PC-9 (cell line): Measurements from ENCODE around the gene METTL9. TPM values are rescaled to one million over a fixed set of nuclear protein-coding genes. Genes with fewer than 3 reads are reported as not detected.

ENCODE experiments used
- BruUV-seq: library from RNA; stranded (reverse); fragments of 400-500 nt; replicated peaks from 2 replicates; lab custom pipeline; 2021; lab: Mats Ljungman, UMichigan
- CTCF ChIA-PET: fragments of 300-600 bp; sonication (Branson Sonifier 250); formaldehyde crosslinking; loops from one replicate; lab custom pipeline; 2022; ENCODE audit warnings: antibody characterized with exemption; lab: Charles Lee
- POLR2A ChIA-PET: fragments of 300-600 bp; sonication (Branson Sonifier 250); formaldehyde crosslinking; loops from one replicate; lab custom pipeline; 2022; ENCODE audit warnings: antibody characterized with exemption; ENCODE audit not compliant: unreplicated experiment; lab: Charles Lee
- DNase-seq, 2 experiments: peaks; one replicate each; pipeline versions ENCODE4 v3.0.0 to v3.0.0-alpha.2; 2015 to 2022; ENCODE audit warnings: mixed read lengths in 1 of 2
- H2AFZ ChIP-seq: fragments of 200-600 bp; sonication (generic); 2 replicates; pipeline ENCODE4 v1.8.1; 2017; ENCODE audit warnings: antibody characterized with exemption
- H3F3A ChIP-seq: fragments of 200-600 bp; sonication (generic); 2 replicates; pipeline ENCODE4 v1.8.1; 2017; ENCODE audit warnings: antibody characterized with exemption, mild to moderate bottlenecking, low read depth; ENCODE audit not compliant: insufficient read depth
- H3K27ac ChIP-seq: fragments of 200-600 bp; sonication (generic); 2 replicates; pipeline ENCODE4 v1.6.1; 2016; ENCODE audit warnings: mixed run types
- H3K27me3 ChIP-seq: fragments of 200-600 bp; sonication (generic); 2 replicates; pipeline ENCODE4 v1.6.1; 2016; ENCODE audit warnings: low read depth, mixed run types; ENCODE audit not compliant: insufficient read depth
- H3K36me3 ChIP-seq: fragments of 200-600 bp; sonication (generic); 2 replicates; pipeline ENCODE4 v1.6.1; 2016; ENCODE audit warnings: low read depth, mixed run types
- H3K4me1 ChIP-seq: fragments of 200-600 bp; sonication (generic); replicated peaks from 2 replicates; pipeline ENCODE4 v1.6.1; 2016; ENCODE audit warnings: mixed run types; ENCODE audit not compliant: insufficient read depth
- H3K4me2 ChIP-seq: fragments of 200-600 bp; sonication (generic); 2 replicates; pipeline ENCODE4 v1.6.1; 2017; ENCODE audit warnings: mixed run types
- H3K4me3 ChIP-seq: fragments of 200-600 bp; sonication (generic); 2 replicates; pipeline ENCODE4 v1.6.1; 2016; ENCODE audit warnings: mixed run types
- H3K79me2 ChIP-seq: fragments of 200-600 bp; sonication (generic); 2 replicates; pipeline ENCODE4 v1.6.1; 2017; ENCODE audit warnings: low read depth, mixed run types
- H3K9me2 ChIP-seq: fragments of 200-600 bp; sonication (generic); 2 replicates; pipeline ENCODE4 v1.8.1; 2017; ENCODE audit warnings: mild to moderate bottlenecking; ENCODE audit not compliant: insufficient read depth
- H3K9me3 ChIP-seq: fragments of 200-600 bp; sonication (generic); 2 replicates; pipeline ENCODE4 v1.8.1; 2016; ENCODE audit warnings: low read depth; ENCODE audit not compliant: insufficient read depth
- H4K20me1 ChIP-seq: fragments of 200-600 bp; sonication (generic); 2 replicates; pipeline ENCODE4 v1.8.1; 2017; ENCODE audit not compliant: insufficient read depth
- EZH2 ChIP-seq: fragments of 200-600 bp; sonication (generic); IDR thresholded peaks from 2 replicates; pipeline ENCODE4 v1.8.0; 2017; ENCODE audit warnings: antibody characterized with exemption, low read depth
- intact Hi-C: fragments of 100-400 bp; cut with micrococcal nuclease; formaldehyde crosslinking; loops from one replicate; pipeline ENCODE4 v1.10.0; 2022; ENCODE audit not compliant: unreplicated experiment
- total RNA-seq: library from RNA; stranded (reverse); gene quantifications from 2 replicates; pipeline ENCODE4 v1.2.3, GENCODE V29; 2021
- TF ChIP-seq, protein P1 (sequence below): fragments of 200-600 bp; sonication (generic); conservative IDR thresholded peaks from 2 replicates; pipeline ENCODE4 v1.6.1; 2017; ENCODE audit warnings: mixed run types, antibody characterized with exemption, mild to moderate bottlenecking, moderate library complexity

METTL9 gene
- total RNA-seq, 1 experiment from 2014 or later = 136 TPM

- CTCF ChIA-PET = interaction anchor here (0.6 kb wide), 1 partner anchor 428 kb away, joined by 3 read pairs; no protein-coding TSS in a partner anchor
- no TSS peak for BruUV-seq
Measured at GRCh38 chr16:21651515-21651914, 52.1 kb downstream of the METTL9 start.

GRCh38 chr16:21652453-21652852, 53.1 kb downstream of the METTL9 start, which contains the start of gene IGSF6:
TSS of gene IGSF6 (minus strand) at chr16:21652608. CDS start at chr16:21652598, 10 bp downstream.
- CTCF ChIA-PET = no interaction called here
- Histone ChIP-seq H4K20me1 (no peaks in the 10 kb centered on the region), H3K9me3 (no peaks in the 10 kb centered on the region), H3F3A (peaks cover 29% of the 10 kb centered on the region; the same call in 1 of the 2 replicates), H3K4me1 (no peaks in the 10 kb centered on the region), H2AFZ (no peak within 1 kb of the TSS), H3K27ac (no peak within 1 kb of the TSS), H3K9me2 (no peaks in the 10 kb centered on the region), H3K36me3 (no peaks in the 10 kb centered on the region; the same call in 1 of the 2 replicates), H3K79me2 (peaks cover 15% of the 10 kb centered on the region; the same call in 1 of the 2 replicates), H3K4me2 (no peak within 1 kb of the TSS), H3K27me3 (no peaks in the 10 kb centered on the region), H3K4me3 (no peak within 1 kb of the TSS)
- no TSS peak for BruUV-seq
- DNase-seq = no peak
- intact Hi-C loops = no loop called here
- POLR2A ChIA-PET = no interaction called here
- no peak for TF ChIP-seq EZH2
- TF ChIP-seq, protein P1, sequence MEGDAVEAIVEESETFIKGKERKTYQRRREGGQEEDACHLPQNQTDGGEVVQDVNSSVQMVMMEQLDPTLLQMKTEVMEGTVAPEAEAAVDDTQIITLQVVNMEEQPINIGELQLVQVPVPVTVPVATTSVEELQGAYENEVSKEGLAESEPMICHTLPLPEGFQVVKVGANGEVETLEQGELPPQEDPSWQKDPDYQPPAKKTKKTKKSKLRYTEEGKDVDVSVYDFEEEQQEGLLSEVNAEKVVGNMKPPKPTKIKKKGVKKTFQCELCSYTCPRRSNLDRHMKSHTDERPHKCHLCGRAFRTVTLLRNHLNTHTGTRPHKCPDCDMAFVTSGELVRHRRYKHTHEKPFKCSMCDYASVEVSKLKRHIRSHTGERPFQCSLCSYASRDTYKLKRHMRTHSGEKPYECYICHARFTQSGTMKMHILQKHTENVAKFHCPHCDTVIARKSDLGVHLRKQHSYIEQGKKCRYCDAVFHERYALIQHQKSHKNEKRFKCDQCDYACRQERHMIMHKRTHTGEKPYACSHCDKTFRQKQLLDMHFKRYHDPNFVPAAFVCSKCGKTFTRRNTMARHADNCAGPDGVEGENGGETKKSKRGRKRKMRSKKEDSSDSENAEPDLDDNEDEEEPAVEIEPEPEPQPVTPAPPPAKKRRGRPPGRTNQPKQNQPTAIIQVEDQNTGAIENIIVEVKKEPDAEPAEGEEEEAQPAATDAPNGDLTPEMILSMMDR = no peak

More at GRCh38 chr16:21651515-21651914, 52.1 kb downstream of the METTL9 start:
- no peak for DNase-seq
- intact Hi-C loops = no loop called here
- Histone ChIP-seq H3K79me2 (peaks cover 23% of the 10 kb centered on the region; the same call in 1 of the 2 replicates), H3K4me1 (no peaks in the 10 kb centered on the region), H4K20me1 (no peaks in the 10 kb centered on the region; the same call in 1 of the 2 replicates), H3K4me2 (no peak overlapping the region), H3F3A (peaks cover 24% of the 10 kb centered on the region; the same call in 1 of the 2 replicates), H3K27me3 (no peaks in the 10 kb centered on the region), H3K27ac (no peak overlapping the region), H3K36me3 (peaks cover 7% of the 10 kb centered on the region; the same call in 1 of the 2 replicates), H2AFZ (no peak overlapping the region), H3K9me2 (no peaks in the 10 kb centered on the region), H3K9me3 (no peaks in the 10 kb centered on the region), H3K4me3 (no peak overlapping the region)
- TF ChIP-seq EZH2 = no peak
- TF ChIP-seq, protein P1 = no peak
- POLR2A ChIA-PET = interaction anchor here (0.6 kb wide), 1 partner anchor 348 kb away, joined by 3 read pairs; no protein-coding TSS in a partner anchor

- Histone ChIP-seq H2AFZ (no peak overlapping the region), H3K4me1 (no peaks in the 10 kb centered on the region), H3K9me2 (no peaks in the 10 kb centered on the region), H3K79me2 (peaks cover 9% of the 10 kb centered on the region; the same call in 1 of the 2 replicates), H3K4me2 (no peak overlapping the region), H3K27ac (no peak overlapping the region), H3K36me3 (no peaks in the 10 kb centered on the region), H3K9me3 (no peaks in the 10 kb centered on the region), H4K20me1 (no peaks in the 10 kb centered on the region), H3K4me3 (no peak overlapping the region), H3K27me3 (no peaks in the 10 kb centered on the region), H3F3A (peaks cover 26% of the 10 kb centered on the region; the same call in 1 of the 2 replicates)
- POLR2A ChIA-PET = no interaction called here
- DNase-seq = no peak
- intact Hi-C loops = no loop called here
- CTCF ChIA-PET = no interaction called here
- TF ChIP-seq, protein P1 = no peak
- TF ChIP-seq EZH2 = no peak
- BruUV-seq = no TSS peak
Measured at GRCh38 chr16:21653571-21653970, 54.2 kb downstream of the METTL9 start.
